ENCODE measurements around the gene PRPF18.

Gene PRPF18

DNA sequence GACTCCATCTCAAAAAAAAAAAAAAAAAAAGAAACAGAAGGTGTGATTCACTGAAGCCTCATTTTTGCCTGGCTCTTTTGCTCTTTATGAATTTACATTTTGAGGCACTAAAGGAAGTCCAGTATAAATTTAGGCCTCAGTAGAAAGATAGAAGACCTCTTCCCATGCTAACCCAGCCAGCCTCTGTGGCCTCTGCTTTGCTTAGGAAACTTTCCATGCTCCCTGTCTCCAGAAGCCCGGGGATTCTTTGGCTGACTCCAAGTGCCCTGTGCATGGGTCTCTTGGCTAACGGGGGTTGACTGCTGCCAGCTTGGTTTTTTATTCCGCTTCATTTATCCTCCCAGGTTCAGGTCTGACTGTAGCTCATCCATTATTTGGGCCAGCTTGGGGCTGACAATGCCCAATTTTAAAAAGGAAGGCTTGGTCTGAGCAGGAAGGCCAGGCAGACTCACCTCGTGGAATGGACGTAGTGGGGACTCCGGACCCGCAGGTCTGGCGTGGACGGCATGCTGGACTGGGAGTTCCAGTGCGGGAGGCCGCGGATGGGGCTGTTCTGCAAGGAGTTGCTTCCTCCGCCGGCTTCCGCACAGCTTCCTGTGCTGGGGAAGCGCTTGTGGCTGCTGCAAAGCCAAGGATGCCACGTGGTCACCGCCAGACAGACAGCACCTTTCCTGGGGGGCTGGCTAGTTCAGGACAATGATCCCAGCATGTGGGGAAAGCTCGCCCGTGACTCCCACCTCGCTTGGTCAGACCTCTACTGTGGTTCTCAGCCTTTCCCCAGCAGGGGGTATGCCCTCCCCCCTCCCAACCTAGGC, 72.3 kb downstream of the PRPF18 start:
- peak overlapping the region in 8 of 21 experiments; percentile 9 to 73 (median 45) for H3K27ac ChIP-seq
- no peak overlapping the region for H3K4me3 ChIP-seq

GRCh38 chr10:13659887-13660550, 73.3 kb downstream of the PRPF18 start:
- H3K4me3 ChIP-seq: no peak overlapping the region
- H3K27ac ChIP-seq: peak overlapping the region in 18 of 21 experiments; percentile 9 to 76 (median 56)

GRCh38 chr10:13660551-13660920, 73.8 kb downstream of the PRPF18 start:
- Histone ChIP-seq H3K27ac (peak overlapping the region in 17 of 21 experiments; percentile 17 to 78 (median 64)), H3K4me3 (no peak overlapping the region)

DNA sequence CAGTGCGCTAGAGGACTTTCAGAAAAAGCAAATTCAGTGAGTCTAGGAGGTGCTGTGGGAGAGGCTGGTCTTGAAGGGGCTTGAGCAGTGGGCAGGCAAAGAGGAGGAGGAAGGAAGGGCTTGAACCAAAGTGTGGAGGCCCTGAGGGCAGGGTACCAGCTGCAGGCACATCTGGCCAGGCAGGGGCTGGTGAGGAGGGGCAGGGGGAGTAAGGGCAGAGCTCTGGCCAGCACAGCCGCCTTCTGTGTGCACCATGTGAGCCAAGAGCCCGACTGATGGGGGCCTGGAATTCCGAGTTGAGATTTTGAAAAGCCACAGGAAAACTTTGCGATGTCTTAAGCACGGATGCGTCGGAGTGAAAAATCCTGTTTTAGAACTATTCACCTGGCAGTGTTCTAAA, 74.5 kb downstream of the PRPF18 start:
- Histone ChIP-seq H3K4me3 (no peak overlapping the region), H3K27ac (peak overlapping the region in 18 of 21 experiments; percentile 3 to 78 (median 66))

- Histone ChIP-seq H3K4me3 (no peak overlapping the region), H3K27ac (no peak overlapping the region)
Measured at GRCh38 chr10:13665516-13666262, 78.9 kb downstream of the PRPF18 start.

GRCh38 chr10:13668126-13668525, 81.4 kb downstream of the PRPF18 start:
- Histone ChIP-seq H3K4me3 (no peak overlapping the region), H3K27ac (peak overlapping the region in 1 of 21 experiments; percentile 11)

- Histone ChIP-seq H3K27ac (peak overlapping the region in 1 of 21 experiments; percentile 4), H3K4me3 (no peak overlapping the region)
Measured at GRCh38 chr10:13669182-13669855, 82.6 kb downstream of the PRPF18 start.

DNA sequence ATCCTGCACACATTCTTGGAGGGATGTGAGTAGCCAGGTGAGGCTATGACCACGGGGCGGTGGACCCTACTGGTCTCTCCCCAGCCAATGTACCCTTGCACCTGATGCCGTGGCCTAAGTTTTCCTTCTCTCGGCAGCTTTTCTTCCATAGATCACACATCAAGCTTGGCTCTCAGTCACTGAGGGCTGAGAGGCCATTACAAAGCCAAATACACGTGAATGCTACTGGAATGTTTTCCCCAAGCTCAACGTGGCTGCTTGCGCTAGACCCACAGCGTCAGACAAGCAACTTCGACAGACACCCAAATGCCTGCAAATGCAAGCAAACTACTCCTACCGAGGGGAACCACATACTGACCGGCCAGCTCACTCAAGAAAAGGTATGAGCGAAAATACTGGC, 83.1 kb downstream of the PRPF18 start:
- Histone ChIP-seq H3K4me3 (no peak overlapping the region), H3K27ac (peak overlapping the region in 1 of 21 experiments; percentile 4)

DNA sequence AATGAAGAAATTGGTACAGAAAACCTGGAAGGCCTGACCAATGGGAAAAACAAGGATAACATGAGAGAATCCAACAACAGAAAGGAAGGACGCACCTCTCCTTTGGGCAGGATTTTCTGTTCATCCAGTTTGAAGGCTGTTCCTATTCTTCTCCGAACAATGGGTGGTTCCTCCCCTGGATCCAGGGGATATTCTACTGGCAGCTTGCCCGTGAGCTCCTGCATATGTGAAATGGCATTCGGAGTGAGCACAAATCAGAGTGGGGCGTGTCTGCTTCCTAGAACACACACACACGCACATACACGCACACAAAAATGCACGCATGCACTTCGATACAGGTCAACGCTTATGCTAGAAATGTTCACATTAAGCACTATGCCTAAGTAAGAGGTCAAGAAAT, 83.5 kb downstream of the PRPF18 start:
- no peak overlapping the region for H3K4me3 ChIP-seq
- H3K27ac ChIP-seq: no peak overlapping the region

GRCh38 chr10:13671904-13672303, 85.1 kb downstream of the PRPF18 start:
- no peak overlapping the region for H3K27ac ChIP-seq
- no peak overlapping the region for H3K4me3 ChIP-seq

DNA sequence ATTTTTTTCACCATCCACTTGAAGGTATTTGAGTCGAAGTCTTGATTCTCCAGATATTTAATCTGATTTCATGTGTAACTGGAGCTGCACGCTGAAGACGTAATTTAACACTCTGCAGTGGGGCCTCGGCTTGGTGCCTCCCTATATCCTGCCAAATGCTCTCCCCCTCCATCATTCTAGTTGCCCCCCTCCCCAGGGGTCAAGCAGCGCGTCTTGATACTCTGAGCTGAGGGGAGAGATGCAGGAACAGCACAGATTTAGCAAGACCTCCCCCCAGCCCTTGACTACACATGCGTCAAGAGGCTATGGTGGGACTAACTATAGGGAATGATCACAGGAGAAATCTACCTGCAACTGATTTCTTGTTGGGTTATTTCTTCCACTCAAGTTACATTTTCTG, 85.8 kb downstream of the PRPF18 start:
- no peak overlapping the region for H3K4me3 ChIP-seq
- H3K27ac ChIP-seq: no peak overlapping the region

GRCh38 chr10:13673156-13673555, 86.4 kb downstream of the PRPF18 start:
- H3K4me3 ChIP-seq: no peak overlapping the region
- no peak overlapping the region for H3K27ac ChIP-seq

DNA sequence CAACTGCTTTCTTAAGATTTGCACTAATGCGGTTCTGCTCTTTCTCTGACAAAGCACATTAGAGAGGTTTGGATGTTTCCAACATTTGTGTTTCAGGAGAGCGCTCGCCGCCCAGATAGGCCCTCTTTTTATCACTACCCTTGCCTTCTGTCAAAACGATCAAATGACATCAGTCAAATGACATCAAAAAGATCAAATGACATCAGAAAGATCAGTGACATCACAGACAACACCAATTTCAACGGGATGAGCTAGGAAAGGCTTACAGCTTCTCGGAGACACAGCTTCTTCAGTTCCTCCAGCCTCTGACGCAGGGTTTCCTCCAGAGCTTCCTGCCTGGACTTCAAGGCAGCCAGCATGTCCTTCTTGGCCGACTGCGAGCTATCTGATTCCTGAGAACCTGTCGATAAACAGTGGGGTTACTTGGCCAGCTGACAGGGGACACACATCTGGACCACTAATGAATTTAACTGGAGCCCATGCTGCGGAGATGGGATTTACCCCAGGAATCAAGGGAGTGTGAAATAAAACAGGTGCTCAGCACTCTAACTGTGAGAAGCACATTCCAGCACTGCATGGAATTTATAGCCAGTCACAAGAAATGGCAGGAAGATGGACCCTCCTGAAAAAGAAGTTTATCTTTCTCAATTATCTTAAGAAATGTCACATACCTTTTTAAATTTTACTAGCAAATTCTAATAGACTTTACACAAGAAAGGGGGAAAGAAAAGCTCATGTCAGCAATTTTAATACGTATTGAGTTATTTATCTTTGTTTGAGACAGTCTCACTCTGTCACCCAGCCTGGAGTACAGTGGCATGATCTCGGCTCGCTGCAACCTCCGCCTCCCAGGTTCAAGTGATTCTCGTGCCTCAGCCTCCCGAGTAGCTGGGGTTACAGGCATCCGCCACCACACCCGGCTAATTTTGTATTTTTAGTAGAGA, 88.2 kb downstream of the PRPF18 start:
- Histone ChIP-seq H3K27ac (no peak overlapping the region), H3K4me3 (no peak overlapping the region)

GRCh38 chr10:13678101-13678843, 91.5 kb downstream of the PRPF18 start:
- Histone ChIP-seq H3K4me3 (no peak overlapping the region), H3K27ac (no peak overlapping the region)
